Thyroid gland (tissue), 4 donors: ENCODE results near the gene AP3S2.

Experiments used
- CTCF ChIP-seq, 6 experiments: fragments of 200-600 bp in 3 of 6; fragments of 450-650 bp in 3 of 6; sonication (generic) in 3 of 6; IDR thresholded peaks; one replicate each; pipeline ENCODE4 v1.5.1; 2016 to 2019; ENCODE audit warnings: antibody characterized with exemption in 6 of 6, mild to moderate bottlenecking in 2 of 6, inconsistent platforms in 1 of 6, moderate library complexity in 1 of 6
- POLR2A ChIP-seq, 2 donors: fragments of 450-650 bp; IDR thresholded peaks; one replicate each; pipeline ENCODE4 v1.6.1; 2017; ENCODE audit warnings: antibody characterized with exemption in 2 of 2, mild to moderate bottlenecking in 2 of 2, moderate library complexity in 1 of 2

GRCh38 chr15:89899295-89899945 is 5.6 kb upstream of the AP3S2 start:
- no peak for TF ChIP-seq CTCF (IDR thresholded peaks at IDR 0.05)
- TF ChIP-seq POLR2A (IDR thresholded peaks at IDR 0.05), result no peak
